ENCODE data around the gene COX7A2L. TPM values are rescaled to one million over a fixed set of nuclear protein-coding genes. Genes with fewer than 3 reads are reported as not detected.

Gene COX7A2L
- total RNA-seq, 3 donors from 2014 or later (not counting 1 experiment from before 2014, with no cell fraction given) = 45.8 to 59.1 (median 58.1) TPM

GRCh38 chr2:42332575-42332974, 28.4 kb downstream of the COX7A2L start:
- intact Hi-C loops (cut with micrococcal nuclease) = no loop called here
- TF ChIP-seq, protein P1, sequence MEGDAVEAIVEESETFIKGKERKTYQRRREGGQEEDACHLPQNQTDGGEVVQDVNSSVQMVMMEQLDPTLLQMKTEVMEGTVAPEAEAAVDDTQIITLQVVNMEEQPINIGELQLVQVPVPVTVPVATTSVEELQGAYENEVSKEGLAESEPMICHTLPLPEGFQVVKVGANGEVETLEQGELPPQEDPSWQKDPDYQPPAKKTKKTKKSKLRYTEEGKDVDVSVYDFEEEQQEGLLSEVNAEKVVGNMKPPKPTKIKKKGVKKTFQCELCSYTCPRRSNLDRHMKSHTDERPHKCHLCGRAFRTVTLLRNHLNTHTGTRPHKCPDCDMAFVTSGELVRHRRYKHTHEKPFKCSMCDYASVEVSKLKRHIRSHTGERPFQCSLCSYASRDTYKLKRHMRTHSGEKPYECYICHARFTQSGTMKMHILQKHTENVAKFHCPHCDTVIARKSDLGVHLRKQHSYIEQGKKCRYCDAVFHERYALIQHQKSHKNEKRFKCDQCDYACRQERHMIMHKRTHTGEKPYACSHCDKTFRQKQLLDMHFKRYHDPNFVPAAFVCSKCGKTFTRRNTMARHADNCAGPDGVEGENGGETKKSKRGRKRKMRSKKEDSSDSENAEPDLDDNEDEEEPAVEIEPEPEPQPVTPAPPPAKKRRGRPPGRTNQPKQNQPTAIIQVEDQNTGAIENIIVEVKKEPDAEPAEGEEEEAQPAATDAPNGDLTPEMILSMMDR (IDR thresholded peaks at IDR 0.05) = no peak
- Histone ChIP-seq H3K4me1 (ENCODE audit: control insufficient read depth, insufficient read depth, low read length) (no peaks in the 10 kb centered on the region), H3K27me3 (ENCODE audit: control insufficient read depth, insufficient read depth, low read length) (no peaks in the 10 kb centered on the region), H3K4me3 (ENCODE audit: low read length) (no peak overlapping the region), H3K27ac (ENCODE audit: low read length) (no peak overlapping the region), H3K36me3 (ENCODE audit: control insufficient read depth, insufficient read depth, low read length) (peaks cover 75% of the 10 kb centered on the region), H3K9me3 (ENCODE audit: control insufficient read depth, insufficient read depth, low read length) (no peaks in the 10 kb centered on the region)
- H3K9me3 Mint-ChIP-seq = no peaks in the 10 kb centered on the region
- peaks cover 32% of the 10 kb centered on the region for H3K36me3 Mint-ChIP-seq
- H3K27ac Mint-ChIP-seq = no peak overlapping the region
- H3K4me3 Mint-ChIP-seq = no peak overlapping the region
- ATAC-seq (no peak), DNase-seq (no peak)
- WGBS (ENCODE audit: insufficient coverage) = 98% methylated on average over 3 of the region's 4 CpGs
- no peaks in the 10 kb centered on the region for H3K27me3 Mint-ChIP-seq (ENCODE audit: low read depth in 2 of 2)
- H3K4me1 Mint-ChIP-seq = peaks cover 0 to 4% of the 10 kb centered on the region in 2 donors

- H3K4me3 Mint-ChIP-seq = no peak overlapping the region
- TF ChIP-seq, protein P1 (IDR thresholded peaks at IDR 0.05) = no peak
- Histone ChIP-seq H3K4me3 (ENCODE audit: low read length) (no peak overlapping the region), H3K4me1 (ENCODE audit: control insufficient read depth, insufficient read depth, low read length) (no peaks in the 10 kb centered on the region), H3K36me3 (ENCODE audit: control insufficient read depth, insufficient read depth, low read length) (peaks cover 74% of the 10 kb centered on the region), H3K27me3 (ENCODE audit: control insufficient read depth, insufficient read depth, low read length) (no peaks in the 10 kb centered on the region), H3K27ac (ENCODE audit: low read length) (no peak overlapping the region), H3K9me3 (ENCODE audit: control insufficient read depth, insufficient read depth, low read length) (no peaks in the 10 kb centered on the region)
- DNase-seq (no peak), ATAC-seq (no peak)
- intact Hi-C loops (cut with micrococcal nuclease) = no loop called here
- H3K27me3 Mint-ChIP-seq (ENCODE audit: low read depth in 2 of 2) = no peaks in the 10 kb centered on the region
- WGBS (ENCODE audit: insufficient coverage) = 98% methylated on average over 4 of the region's 9 CpGs
- peaks cover 0 to 4% of the 10 kb centered on the region in 2 donors for H3K4me1 Mint-ChIP-seq
- peaks cover 32% of the 10 kb centered on the region for H3K36me3 Mint-ChIP-seq
- H3K9me3 Mint-ChIP-seq = no peaks in the 10 kb centered on the region
- H3K27ac Mint-ChIP-seq = no peak overlapping the region
Measured at GRCh38 chr2:42331569-42332284, 29.3 kb downstream of the COX7A2L start.

GRCh38 chr2:42329736-42330135, 31.3 kb downstream of the COX7A2L start:
- Mint-ChIP-seq H3K27ac (no peak overlapping the region), H3K27me3 (ENCODE audit: low read depth in 2 of 2) (no peaks in the 10 kb centered on the region), H3K4me1 (peaks cover 0 to 4% of the 10 kb centered on the region in 2 donors), H3K9me3 (no peaks in the 10 kb centered on the region), H3K4me3 (no peak overlapping the region), H3K36me3 (peaks cover 32% of the 10 kb centered on the region)
- 98% methylated on average over 4 of the region's 5 CpGs for WGBS (ENCODE audit: insufficient coverage)
- ATAC-seq (no peak), DNase-seq (no peak)
- Histone ChIP-seq H3K27ac (ENCODE audit: low read length) (no peak overlapping the region), H3K4me3 (ENCODE audit: low read length) (no peak overlapping the region), H3K36me3 (ENCODE audit: control insufficient read depth, insufficient read depth, low read length) (peaks cover 80% of the 10 kb centered on the region), H3K4me1 (ENCODE audit: control insufficient read depth, insufficient read depth, low read length) (no peaks in the 10 kb centered on the region), H3K9me3 (ENCODE audit: control insufficient read depth, insufficient read depth, low read length) (no peaks in the 10 kb centered on the region), H3K27me3 (ENCODE audit: control insufficient read depth, insufficient read depth, low read length) (no peaks in the 10 kb centered on the region)
- TF ChIP-seq, protein P1 (IDR thresholded peaks at IDR 0.05) = no peak
- intact Hi-C loops (cut with micrococcal nuclease) = no loop called here

- H3K27ac ChIP-seq (ENCODE audit: low read length) = no peak overlapping the region
- H3K4me3 ChIP-seq (ENCODE audit: low read length) = no peak overlapping the region
- no peaks in the 10 kb centered on the region for H3K27me3 ChIP-seq (ENCODE audit: control insufficient read depth, insufficient read depth, low read length)
- Mint-ChIP-seq H3K4me3 (no peak overlapping the region), H3K27ac (no peak overlapping the region), H3K36me3 (peaks cover 32% of the 10 kb centered on the region), H3K4me1 (peaks cover 0 to 4% of the 10 kb centered on the region in 2 donors), H3K9me3 (no peaks in the 10 kb centered on the region), H3K27me3 (ENCODE audit: low read depth in 2 of 2) (no peaks in the 10 kb centered on the region)
- H3K36me3 ChIP-seq (ENCODE audit: control insufficient read depth, insufficient read depth, low read length) = peaks cover 78% of the 10 kb centered on the region
- DNase-seq = no peak
- no peaks in the 10 kb centered on the region for H3K4me1 ChIP-seq (ENCODE audit: control insufficient read depth, insufficient read depth, low read length)
- TF ChIP-seq, protein P1 (IDR thresholded peaks at IDR 0.05) = no peak
- WGBS (ENCODE audit: insufficient coverage) = 89% methylated on average over 3 of the region's 6 CpGs
- no peaks in the 10 kb centered on the region for H3K9me3 ChIP-seq (ENCODE audit: control insufficient read depth, insufficient read depth, low read length)
- no peak for ATAC-seq
- intact Hi-C loops (cut with micrococcal nuclease) = loop anchor here (1.0 kb wide), 2 partner anchors 233 to 489 kb away; no protein-coding TSS in a partner anchor
Measured at GRCh38 chr2:42328923-42329322, 32.1 kb downstream of the COX7A2L start.
